ENCODE measurements around the gene ALAS1.
A peak's percentile ranks its signal among the peaks of the same experiment; 100 is the strongest.

ALAS1 gene

DNA sequence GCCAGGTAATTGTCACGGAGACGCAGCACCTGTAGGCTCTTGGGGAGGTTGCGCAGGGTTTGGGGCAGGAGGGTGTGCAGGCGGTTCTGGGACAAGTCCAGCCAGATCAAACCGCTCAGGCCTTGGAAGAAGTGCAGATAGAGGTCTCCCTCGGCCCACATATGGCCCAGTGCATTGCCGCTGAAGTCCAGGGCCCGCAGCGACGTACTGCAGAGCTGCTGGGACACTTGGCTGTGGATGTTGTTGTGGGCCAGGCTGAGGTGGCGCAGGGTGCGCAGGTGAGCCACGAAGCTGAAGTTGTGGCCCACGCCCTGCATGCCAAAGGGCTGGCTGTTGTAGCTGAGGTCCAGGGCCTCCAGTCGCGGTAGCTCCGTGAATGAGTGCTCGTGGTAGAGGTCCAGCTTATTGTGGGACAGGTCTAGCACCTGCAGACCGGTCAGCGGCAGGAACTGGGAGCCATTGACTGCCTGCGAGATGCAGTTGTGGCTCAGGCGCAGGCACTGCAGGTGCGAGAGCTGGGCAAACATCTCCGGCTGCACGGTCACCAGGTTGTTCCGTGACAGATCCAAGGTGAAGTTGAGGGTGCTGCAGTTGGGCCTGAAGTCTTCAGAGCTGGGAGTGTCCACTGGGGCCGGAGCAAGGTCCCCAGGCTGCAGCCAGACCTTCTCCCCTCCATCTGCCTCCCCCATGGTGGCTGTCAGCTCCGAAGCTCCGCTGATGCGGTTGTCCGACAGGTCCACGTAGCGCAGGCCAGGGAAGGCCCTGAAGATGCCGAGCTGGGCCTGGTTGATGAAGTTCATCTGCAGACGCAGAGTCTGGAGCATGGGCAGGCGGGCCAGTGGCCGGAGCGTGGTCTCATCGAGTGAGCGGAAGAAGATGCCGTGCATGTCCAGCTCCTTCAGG is 24.6 kb downstream of the ALAS1 start:
- no peak for DNase-seq

GRCh38 chr3:52223449-52224408 is 25.8 kb downstream of the ALAS1 start:
- DNase-seq, result no peak

- DNase-seq, result no peak
Measured at GRCh38 chr3:52225452-52226228, 27.7 kb downstream of the ALAS1 start, which contains the start of gene TLR9. Gene TLR9 (minus strand): TSS chr3:52225645. CDS start chr3:52225529, 116 bp downstream.

DNA sequence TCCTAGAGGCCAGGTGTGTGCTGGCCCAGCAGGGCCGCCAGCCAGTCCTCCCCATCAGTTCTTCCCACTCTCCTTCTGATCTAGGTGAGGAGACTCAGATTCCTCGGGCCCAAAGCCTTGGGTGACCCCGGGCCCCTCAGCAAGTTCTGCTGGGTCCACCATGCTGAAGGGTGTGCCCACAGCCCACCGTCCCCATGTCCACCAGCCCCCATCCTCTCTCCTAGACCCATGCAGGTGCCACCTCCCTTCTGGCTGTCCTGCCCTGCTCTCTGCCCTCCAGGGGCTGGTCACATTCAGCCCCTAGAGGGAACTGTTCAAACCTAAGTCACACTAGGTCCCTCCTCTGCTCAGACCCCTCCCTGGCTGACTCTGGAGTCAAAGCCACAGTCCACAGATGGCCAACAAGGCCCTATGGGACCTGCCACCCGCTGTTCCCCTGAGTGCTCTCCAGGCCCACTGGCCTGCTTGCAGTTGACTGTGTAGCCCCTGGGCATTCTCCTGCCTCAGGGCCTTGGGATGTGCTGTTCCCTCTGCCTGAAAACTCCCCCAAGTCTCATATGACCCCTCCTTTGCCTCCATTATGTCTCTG is 28.4 kb downstream of the ALAS1 start:
- no peak for DNase-seq

DNA sequence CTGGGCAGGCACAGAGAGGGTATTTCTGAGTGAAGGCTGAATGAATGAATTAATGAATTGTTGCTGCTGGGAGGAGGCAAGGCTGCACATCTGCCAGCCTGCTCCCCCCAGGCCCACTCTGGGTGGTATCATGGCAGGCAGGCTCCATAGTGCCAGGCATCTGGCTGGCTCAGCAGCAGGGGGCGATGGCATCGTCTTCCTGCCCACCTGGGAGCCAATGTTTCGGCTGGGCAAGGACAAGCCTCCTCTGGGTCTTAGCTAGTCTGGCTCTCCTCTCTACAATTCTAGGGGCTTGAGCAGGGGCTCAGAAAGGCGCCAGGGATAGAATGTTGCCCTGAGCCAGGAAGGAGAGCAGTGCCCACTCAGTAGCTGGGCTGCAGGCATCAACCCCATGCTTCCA is 29.2 kb downstream of the ALAS1 start:
- no peak for DNase-seq

DNA sequence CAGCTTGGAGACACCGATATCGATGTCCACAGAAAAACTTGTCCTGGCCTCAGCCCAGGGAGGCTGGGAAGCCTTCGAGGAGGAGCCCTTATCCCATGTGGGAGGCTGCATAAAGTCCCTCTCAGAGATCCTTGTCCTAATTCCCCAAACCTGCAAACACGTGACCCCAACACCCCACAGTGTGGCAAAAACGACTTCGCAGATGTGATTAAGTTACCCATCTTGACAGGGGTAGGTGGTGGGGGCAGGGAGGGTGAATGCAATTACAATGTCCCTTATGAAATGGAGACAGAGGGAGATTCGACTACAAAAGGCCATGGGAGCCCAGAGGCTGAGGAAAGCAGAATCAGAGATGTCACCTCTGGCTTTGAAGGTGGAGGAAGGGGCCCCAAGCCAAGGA is 29.8 kb downstream of the ALAS1 start:
- no peak for DNase-seq

DNA sequence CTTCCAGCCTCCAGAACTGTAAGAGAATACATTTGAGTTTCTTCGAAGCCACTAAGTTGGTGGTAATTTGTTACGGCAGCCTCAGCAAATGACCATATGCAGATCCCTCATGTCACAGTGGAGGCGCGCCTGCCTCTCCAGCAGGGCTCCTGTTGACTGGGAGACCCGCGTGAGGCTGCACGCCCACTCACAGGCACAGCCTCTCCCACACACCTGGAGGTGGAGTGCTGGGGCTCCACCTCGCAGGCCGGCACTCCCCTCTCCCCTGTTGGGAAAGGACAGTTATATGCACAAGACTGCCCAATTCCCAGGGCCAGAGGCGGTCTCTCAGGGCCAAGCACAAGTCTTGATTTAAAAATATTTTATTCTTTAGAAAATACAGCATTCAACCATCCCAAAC is 30.3 kb downstream of the ALAS1 start:
- no peak for DNase-seq

DNA sequence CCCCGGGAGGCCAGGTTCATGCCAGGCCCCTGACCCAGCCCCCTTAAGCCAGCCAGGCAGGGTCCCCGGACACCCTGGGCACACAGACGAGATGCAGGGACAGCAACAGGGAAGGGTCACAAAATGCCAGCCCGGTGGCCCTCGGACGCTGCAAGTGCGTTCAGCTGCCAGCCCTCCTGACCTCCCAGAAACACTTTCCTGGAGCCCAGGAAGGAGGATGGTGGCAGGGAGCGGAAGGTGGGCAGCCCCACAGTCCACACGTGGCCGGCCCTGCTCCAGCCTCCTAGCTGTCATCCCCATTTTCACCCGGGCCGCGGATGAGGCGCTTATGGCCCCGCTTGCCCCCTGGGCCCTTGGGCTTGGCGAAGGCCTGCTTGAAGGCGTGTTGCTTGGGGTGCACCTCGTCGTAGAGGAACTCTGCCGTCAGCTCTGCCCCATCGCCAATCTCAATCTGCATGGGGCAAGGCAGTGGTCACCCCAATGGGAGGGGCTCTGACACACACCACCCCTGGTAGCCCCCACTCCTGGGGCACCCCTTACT is 30.9 kb downstream of the ALAS1 start:
- DNase-seq, result no peak

DNA sequence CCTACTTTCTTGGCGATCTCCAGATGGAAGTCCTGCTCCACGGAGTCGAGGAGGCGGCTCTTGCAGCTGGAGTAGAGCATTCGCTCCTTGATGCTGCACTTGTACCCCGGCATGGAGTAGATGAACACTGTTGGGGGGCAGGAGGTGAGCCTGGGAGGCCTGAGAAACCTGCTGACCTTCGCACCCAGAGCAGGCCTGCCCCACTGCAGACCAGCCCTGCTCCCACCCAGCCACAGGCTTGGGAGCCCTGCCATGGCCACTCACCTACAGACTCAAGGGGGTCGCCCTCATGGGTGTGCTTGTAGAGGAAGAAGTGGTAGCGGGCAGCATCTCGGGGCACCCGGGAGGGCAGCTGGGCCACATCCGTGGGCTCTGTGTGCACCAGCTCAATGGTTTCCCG is 31.7 kb downstream of the ALAS1 start:
- DNase-seq, result no peak

DNA sequence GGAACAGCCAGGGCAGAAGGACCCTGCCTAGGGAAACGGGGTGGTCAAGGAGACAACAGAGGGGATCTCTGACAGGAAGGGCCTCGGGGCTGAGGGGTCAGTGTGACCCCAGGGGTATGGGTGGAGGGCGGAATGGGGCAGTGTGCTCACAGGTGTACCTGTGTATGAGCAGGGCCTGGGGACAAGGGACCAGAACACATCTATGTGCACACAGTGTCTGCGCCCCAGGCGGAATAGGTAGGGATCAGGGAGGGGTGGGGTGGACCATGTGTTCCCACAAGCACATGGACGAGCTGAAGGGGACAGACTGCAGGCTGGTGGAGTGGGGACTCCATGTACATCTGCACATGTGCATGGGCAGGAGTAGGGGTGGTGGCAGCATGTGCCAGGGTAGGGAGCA is 32.5 kb downstream of the ALAS1 start:
- DNase-seq, result no peak

DNA sequence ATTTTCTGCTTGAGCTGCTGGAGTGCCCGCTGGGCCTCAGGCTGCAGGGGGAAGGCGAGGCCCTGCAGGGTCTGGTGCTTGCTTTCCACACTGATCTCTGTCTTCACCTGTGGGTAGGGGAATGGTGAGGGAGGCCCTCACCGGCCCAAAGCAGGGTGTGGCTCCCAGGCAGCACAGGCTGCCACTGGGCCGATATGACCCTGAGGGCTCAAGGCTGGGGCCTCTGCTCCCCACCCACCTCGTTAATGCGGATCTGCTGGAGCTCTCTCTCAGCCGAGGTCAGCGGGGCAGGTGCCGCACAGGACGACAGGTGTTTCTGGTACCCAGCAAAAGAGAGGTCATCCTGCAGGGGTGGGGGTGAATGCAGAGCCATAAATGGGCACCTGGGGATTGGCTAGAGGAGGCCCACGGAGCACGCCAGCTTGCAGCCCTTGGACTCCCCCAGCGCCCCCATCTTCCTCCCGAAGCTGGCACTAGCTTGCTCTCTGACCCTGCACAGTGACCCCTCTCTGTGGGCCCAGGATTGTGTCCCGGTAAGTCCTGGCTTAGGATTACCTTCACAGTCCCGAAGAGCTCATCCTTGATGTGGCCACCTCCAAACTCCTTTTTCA is 33.0 kb downstream of the ALAS1 start:
- DNase-seq, result no peak

DNA sequence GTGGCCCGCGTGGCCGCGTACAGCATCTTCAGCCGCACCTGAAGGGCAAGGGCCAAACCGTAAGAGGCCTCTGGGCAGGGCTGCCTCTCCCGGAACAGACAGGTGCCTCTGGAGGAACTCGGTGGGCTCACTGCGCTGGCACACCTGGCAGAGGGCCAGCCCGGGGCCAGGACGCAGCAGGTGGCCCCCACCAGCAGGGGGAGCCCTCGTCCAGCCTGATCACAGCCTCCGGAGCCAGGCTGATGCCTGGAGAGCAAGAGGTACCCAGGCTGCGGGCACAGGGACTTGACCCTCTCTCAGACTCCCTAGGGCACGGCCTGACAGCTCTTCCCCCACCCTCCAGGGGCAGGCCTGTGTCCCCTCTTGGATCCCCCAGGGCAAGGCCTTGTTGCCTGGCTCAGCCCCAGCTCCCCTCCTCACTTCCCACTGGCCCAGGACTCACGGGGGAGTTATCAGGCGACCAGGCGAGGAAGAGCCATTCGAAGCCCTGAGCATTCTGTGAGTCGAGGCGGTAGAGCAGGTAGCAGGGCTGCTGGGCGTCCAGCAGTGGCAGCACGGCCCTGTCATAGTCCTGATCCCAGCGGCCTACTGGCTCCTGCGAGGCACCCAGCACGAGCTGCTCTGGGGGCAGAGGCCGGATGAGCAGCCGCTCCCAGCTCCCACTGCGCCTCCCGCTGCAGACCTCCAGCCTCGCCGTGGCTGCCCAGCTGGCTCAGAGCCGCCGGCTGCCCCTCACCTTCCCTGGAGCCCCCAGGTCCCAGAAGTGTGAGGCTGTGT is 33.7 kb downstream of the ALAS1 start:
- DNase-seq, result peak; percentile 80 to 92

- DNase-seq, result peak in 1 of 2 experiments; percentile 35
Measured at GRCh38 chr3:52232279-52233107, 34.5 kb downstream of the ALAS1 start.

GRCh38 chr3:52233108-52233591 is 35.2 kb downstream of the ALAS1 start:
- no peak for DNase-seq

- DNase-seq, result no peak
Measured at GRCh38 chr3:52233968-52234367, 36.0 kb downstream of the ALAS1 start.

DNA sequence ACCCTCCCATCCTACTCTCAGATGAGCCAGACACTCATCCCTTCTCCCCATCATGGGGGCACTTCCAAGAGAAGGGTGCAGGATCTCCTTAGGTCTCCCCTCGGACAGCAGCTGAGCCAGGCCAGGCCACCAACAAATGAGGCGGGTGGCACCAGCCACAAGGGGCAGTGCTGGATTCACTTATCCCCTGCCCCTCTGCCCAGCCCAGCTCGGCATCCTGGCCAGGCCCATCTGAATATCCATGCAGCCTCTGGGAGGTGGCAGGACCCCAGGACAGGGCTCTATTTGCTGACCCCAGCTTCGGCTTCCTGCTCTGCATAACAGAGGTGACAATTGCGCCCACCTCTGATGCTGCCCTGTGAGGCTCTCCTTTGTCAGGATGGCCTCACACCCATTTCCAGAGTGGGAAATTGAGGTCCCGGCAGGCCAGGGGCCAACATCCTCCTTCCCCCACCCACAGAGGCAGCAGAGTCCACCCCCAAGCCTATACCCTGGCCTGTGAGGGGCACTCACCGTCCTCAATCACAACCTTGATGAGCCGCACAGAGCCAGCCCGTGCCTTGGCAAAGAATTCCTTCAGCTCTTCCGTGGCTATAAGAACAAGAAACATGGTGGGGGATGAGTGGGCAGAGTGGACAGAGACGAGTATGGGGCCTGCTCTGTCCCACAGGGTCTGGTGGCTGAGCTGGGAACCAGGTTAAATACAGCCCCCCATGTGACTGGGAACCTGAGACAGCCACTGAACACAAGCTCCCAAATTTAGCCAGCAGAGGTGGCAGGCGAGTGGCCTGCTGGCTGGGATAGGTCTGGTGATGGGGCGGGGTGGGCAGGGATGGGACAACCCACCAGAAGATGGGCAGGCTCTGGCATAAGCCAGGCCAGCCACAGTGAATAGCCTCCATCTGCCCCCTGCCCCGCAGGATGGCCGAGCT is 36.8 kb downstream of the ALAS1 start:
- no peak for DNase-seq

DNA sequence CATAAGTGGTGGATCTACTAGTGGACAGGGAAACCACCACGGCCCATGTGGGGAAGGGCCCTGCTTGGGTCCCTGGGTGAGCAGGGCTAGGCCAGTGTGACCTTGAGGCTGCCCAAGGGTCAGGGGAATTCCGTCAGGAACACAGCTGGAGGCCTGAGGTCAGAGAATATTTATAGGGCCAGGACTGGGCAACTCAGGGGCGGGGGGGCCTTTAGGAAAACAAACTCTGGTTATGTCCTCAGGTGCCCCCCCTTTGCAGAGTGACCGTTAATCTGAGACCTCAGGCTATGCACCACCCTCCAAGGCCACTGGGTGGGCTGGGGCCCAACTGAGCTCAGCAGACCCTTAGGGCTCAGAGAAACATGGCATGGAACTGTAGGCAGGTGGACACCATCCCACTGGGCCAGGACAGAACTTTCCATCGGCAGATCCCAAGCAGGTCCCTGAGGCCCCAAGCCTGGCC is 38.5 kb downstream of the ALAS1 start:
- no peak for DNase-seq

DNA sequence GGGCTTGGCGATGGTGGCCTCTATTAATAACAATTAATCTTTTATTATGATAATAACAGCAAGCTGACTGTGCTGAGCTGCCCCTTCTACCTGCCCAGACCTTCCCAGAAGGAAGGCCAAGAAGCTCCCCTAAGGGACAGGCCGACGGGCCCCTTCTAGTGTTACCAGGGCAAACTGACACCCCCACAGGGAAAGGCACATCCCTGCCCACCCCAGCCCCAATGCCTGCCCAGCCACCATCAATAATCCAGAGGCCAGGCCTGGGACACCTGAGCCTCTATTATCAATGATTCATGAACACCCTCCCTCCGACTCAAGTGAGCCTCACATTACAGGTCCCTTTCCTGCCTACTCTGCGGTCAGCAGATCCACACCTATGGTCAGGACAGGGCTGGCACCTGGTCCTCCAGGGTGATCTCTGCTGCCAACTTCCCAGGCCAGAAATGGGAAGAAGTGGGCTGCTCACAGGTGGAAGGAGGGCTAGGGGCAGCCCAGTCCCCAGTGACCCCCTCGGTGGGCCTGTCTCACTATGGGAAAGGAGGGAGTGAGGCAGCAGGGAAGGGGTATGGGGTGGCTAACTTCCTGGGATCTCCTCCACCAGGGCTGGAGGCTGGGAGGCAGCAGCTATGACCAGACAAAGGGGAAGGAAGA is 39.2 kb downstream of the ALAS1 start:
- no peak for DNase-seq
